VCaP (cell line): ENCODE results near the gene F8.
"Not testable (repeated sequence)": the region's sequence is repeated elsewhere in the genome, so short reads cannot be mapped to it uniquely, and the experiment has no call there.

Source experiments
- H3K27ac ChIP-seq: fragments of 450-650 bp; 2 replicates; pipeline ENCODE4 v1.5.1; 2017
- TF ChIP-seq, protein P1 (sequence below): fragments of 450-650 bp; conservative IDR thresholded peaks from 2 replicates; pipeline ENCODE4 v1.5.1; 2017; ENCODE audit warnings: mild to moderate bottlenecking, moderate library complexity

The F8 gene

DNA sequence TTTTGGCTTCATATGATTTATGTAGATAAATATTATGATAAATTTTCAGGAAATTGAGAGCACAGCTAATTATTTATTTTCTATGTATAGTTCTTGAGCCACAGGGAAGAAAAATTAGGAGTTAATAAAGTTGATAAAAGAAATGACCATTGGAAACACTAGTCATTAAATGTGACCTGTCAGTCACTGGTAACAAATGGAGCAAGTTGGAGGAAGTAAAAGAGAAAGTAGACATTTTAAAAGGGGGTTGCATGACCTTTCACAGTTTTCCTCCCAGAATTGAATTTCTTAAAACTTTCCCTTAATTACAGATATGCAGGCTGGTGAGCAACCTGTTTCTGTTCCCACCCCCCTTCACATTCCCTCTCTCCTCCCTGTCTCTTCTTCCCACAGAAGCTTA is 193.4 kb downstream of the F8 start:
- H3K27ac ChIP-seq: no peak overlapping the region
- TF ChIP-seq, protein P1, sequence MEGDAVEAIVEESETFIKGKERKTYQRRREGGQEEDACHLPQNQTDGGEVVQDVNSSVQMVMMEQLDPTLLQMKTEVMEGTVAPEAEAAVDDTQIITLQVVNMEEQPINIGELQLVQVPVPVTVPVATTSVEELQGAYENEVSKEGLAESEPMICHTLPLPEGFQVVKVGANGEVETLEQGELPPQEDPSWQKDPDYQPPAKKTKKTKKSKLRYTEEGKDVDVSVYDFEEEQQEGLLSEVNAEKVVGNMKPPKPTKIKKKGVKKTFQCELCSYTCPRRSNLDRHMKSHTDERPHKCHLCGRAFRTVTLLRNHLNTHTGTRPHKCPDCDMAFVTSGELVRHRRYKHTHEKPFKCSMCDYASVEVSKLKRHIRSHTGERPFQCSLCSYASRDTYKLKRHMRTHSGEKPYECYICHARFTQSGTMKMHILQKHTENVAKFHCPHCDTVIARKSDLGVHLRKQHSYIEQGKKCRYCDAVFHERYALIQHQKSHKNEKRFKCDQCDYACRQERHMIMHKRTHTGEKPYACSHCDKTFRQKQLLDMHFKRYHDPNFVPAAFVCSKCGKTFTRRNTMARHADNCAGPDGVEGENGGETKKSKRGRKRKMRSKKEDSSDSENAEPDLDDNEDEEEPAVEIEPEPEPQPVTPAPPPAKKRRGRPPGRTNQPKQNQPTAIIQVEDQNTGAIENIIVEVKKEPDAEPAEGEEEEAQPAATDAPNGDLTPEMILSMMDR: no peak

DNA sequence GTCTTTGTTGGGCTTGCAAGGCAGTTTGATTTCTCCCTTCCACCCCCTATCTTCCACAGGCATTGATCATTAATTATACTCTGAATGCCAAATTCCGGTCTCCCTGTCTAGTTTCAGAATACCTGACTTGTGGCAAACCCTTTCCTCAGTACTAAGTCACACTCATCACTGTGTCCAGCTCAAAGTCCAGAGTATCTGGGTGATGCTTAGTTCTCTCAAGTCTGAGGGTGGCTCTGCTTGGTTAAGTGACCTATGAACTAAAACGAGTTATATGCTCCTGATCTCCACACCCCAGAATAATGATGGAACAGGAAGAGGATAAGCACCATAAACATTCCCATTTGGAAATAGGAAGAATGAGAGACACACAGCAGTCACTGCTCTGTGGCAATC is 194.5 kb downstream of the F8 start:
- TF ChIP-seq, protein P1: no peak

DNA sequence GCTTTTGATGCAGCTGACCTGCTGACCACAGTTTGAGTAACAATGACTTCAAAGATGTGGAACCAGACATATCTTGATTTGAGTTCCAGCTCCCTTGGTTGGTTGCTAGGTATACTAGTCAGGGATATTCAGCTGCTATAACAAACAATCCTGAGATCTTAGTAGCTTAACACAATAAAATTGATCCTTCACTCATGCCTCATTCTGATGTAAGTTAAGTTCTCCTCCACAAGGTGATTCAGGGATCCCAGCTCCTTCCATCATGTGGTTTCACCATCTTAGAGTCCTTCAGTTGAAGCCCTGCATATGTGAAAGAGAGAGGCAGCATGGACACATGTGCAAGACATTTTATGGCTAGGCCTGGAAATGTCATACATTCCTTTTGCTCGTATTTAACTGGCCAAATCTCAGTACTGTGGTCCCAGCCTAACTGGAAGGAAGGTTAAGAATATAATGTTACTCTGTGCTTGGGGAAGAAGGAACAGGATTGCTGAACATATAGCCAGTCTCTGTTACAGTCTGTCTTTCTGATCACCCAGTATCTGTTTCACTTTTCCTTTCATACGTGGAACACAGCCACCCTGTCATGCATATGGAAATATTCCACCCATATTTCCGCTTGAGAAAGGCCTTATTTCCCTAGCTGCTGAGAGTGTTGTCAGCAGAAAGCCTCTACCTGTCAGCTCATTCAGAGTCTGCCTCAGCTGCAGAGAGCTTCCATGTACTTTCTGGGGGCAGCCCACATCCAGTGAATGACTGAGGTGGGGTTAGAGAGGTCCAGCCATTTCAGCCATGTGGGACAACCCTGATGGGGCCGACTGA is 195.1 kb downstream of the F8 start:
- H3K27ac ChIP-seq: no peak overlapping the region
- TF ChIP-seq, protein P1: no peak

More for the DNA sequence above, 194.5 kb downstream of the F8 start:
- no peak overlapping the region for H3K27ac ChIP-seq

DNA sequence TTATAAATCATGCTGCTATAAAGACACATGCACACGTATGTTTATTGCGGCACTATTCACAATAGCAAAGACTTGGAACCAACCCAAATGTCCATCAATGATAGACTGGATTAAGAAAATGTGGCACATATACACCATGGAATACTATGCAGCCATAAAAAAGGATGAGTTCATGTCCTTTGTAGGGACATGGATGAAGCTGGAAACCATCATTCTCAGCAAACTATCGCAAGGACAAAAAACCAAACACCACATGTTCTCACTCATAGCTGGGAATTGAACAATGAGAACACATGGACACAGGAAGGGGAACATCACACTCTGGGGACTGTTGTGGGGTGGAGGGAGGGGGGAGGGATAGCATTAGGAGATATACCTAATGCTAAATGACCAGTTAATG is 196.9 kb downstream of the F8 start:
- not testable (repeated sequence) for H3K27ac ChIP-seq

DNA sequence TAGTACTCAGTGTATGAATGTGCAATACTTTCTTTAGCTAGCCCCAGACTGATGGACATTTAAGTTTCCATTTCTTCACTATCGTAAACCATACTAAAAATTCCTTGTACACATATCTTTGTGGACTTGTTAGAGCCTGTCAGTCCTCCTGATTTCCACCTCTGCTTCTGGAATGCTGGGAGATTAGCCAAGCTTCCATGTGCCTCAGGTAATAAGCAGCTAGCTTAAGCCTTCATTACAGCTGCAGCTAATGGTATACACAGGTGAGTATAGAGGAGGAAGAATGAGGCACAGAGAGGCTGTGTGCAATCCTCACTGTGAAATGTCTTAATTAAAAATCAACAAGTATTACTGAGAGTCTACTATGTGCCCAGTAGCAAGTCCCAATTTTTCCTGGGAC is 197.9 kb downstream of the F8 start:
- H3K27ac ChIP-seq: no peak overlapping the region
- TF ChIP-seq, protein P1: no peak

DNA sequence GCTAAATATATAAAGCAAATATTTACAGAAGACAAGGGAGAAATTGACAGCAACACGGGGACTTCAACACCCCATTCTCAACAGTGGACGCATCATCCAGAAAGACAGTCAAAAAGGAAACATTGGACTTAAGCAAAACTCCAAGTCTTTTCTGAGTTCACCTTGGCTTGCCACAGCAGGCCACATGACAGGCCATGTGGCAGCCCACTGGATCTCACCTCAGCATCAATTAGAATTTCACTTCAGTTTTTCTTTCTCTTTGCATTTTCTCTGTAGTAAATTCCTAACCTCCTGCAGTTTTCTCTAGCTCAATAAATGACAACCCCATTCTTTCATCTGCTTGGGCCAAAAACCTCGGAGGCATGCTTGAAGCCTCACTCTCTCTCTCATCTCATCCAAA is 200.5 kb downstream of the F8 start:
- H3K27ac ChIP-seq: no peak overlapping the region
- TF ChIP-seq, protein P1: no peak

DNA sequence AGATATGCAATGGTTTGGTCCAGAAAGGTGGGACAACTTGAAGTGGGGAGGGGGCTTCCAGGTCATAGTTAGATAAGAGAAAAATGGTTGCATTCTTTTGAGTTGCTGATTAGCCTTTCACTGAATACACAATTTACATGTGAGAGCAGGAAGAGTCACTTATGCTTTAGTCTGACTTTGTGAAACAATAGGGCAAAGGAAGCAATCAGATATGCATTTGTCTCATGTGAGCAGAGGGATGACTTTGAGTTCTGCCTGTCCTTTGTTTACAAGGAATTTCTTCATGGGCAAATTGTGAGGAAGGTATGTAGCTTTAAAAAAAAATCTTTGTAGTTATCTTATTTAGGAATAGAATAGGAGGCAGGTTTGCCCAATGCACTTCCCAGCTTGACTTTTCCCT is 201.0 kb downstream of the F8 start:
- no peak overlapping the region for H3K27ac ChIP-seq

More for the DNA sequence above, 201.0 kb downstream of the F8 start:
- TF ChIP-seq, protein P1: no peak
